Right lobe of liver (tissue), 4 donors: ENCODE results near the gene GDE1.

Experiments used
- POLR2A ChIP-seq: fragments of 450-650 bp; IDR thresholded peaks from one replicate; pipeline ENCODE4 v1.6.1; 2017; ENCODE audit warnings: antibody characterized with exemption, mild to moderate bottlenecking
- TF ChIP-seq, protein P1 (sequence below), 4 donors: fragments of 200-600 bp in 3 of 4; fragments of 450-650 bp in 1 of 4; IDR thresholded peaks; one replicate each; pipeline versions ENCODE4 v1.5.1 to v1.8.0; 2016 to 2022; ENCODE audit warnings: antibody characterized with exemption in 4 of 4, mild to moderate bottlenecking in 2 of 4
- donor health status: DM: no; HTN: no; CAD: no.
- donor health status: DM: no; HTN: no; CAD: no.
- donor health status: DM: no; HTN: yes; CAD: no.

DNA sequence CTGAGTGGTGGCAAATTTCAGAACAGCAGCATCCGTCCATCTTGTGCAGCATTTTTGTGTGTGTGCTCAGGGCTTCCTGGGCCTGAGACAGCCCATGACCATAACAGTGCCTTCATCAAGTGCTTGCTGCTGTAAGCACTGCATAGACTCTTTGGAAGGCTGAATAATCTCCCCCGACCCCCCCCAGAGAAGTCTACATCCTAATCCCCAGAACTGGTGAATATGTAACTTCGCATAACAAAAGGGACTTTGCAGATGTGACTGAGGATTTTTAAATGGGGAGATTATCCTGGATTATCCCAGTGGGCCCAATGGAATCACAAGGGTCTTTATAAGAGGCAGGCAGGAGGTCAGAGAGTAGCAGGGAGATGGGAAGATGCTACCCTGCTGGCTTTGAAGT, 53.6 kb downstream of the GDE1 start:
- TF ChIP-seq, protein P1, sequence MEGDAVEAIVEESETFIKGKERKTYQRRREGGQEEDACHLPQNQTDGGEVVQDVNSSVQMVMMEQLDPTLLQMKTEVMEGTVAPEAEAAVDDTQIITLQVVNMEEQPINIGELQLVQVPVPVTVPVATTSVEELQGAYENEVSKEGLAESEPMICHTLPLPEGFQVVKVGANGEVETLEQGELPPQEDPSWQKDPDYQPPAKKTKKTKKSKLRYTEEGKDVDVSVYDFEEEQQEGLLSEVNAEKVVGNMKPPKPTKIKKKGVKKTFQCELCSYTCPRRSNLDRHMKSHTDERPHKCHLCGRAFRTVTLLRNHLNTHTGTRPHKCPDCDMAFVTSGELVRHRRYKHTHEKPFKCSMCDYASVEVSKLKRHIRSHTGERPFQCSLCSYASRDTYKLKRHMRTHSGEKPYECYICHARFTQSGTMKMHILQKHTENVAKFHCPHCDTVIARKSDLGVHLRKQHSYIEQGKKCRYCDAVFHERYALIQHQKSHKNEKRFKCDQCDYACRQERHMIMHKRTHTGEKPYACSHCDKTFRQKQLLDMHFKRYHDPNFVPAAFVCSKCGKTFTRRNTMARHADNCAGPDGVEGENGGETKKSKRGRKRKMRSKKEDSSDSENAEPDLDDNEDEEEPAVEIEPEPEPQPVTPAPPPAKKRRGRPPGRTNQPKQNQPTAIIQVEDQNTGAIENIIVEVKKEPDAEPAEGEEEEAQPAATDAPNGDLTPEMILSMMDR (IDR thresholded peaks at IDR 0.05), result no peak
- TF ChIP-seq POLR2A, result no peak
